A673 (cell line): ENCODE data around the gene MAD2L2.

Experiments
- EZH2 ChIP-seq: fragments of 200-600 bp; sonication (generic); IDR thresholded peaks from 2 replicates; pipeline ENCODE4 v1.6.1; 2017; ENCODE audit warnings: borderline replicate concordance, low read depth, mild to moderate bottlenecking, mixed read lengths, antibody characterized with exemption, low read length; ENCODE audit not compliant: poor library complexity, severe bottlenecking
- TF ChIP-seq, protein P1 (sequence below): fragments of 300-800, 200-600 bp; sonication (generic); conservative IDR thresholded peaks from 2 replicates; pipeline ENCODE4 v1.5.1; 2017; ENCODE audit warnings: low read depth, mild to moderate bottlenecking, antibody characterized with exemption, low read length, moderate library complexity, mixed read lengths

DNA sequence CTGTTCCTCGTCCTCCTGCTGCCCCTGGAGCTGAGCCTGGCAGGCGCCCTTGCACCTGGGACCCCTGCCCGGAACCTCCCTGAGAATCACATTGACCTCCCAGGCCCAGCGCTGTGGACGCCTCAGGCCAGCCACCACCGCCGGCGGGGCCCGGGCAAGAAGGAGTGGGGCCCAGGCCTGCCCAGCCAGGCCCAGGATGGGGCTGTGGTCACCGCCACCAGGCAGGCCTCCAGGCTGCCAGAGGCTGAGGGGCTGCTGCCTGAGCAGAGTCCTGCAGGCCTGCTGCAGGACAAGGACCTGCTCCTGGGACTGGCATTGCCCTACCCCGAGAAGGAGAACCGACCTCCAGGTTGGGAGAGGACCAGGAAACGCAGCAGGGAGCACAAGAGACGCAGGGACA lies 25.3 kb upstream of the MAD2L2 start:
- TF ChIP-seq, protein P1, sequence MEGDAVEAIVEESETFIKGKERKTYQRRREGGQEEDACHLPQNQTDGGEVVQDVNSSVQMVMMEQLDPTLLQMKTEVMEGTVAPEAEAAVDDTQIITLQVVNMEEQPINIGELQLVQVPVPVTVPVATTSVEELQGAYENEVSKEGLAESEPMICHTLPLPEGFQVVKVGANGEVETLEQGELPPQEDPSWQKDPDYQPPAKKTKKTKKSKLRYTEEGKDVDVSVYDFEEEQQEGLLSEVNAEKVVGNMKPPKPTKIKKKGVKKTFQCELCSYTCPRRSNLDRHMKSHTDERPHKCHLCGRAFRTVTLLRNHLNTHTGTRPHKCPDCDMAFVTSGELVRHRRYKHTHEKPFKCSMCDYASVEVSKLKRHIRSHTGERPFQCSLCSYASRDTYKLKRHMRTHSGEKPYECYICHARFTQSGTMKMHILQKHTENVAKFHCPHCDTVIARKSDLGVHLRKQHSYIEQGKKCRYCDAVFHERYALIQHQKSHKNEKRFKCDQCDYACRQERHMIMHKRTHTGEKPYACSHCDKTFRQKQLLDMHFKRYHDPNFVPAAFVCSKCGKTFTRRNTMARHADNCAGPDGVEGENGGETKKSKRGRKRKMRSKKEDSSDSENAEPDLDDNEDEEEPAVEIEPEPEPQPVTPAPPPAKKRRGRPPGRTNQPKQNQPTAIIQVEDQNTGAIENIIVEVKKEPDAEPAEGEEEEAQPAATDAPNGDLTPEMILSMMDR: no peak
- no peak for TF ChIP-seq EZH2
